ENCODE data around the gene GPATCH2L.

- no peak for TF ChIP-seq POLR2A (IDR thresholded peaks at IDR 0.05; ENCODE audit: low read depth, low read length)
- no peak for TF ChIP-seq POLR2AphosphoS5 (IDR thresholded peaks at IDR 0.05; ENCODE audit: low read depth, low read length)
- no peak for TF ChIP-seq SPI1 (IDR thresholded peaks at IDR 0.05; ENCODE audit: low read depth, low read length)
- no peak for TF ChIP-seq TAF1 (IDR thresholded peaks at IDR 0.05; ENCODE audit: low read depth, low read length)
- TF ChIP-seq POU2F2 (IDR thresholded peaks at IDR 0.05; ENCODE audit: low read depth, low read length) = no peak
- TF ChIP-seq PAX5 (IDR thresholded peaks at IDR 0.05; ENCODE audit: insufficient read depth, low read length, severe bottlenecking) = no peak
Observed at GRCh38 chr14:76245097-76245496, 93.4 kb downstream of the GPATCH2L start.

Data from GM12891 (cell line).